AG04450 (cell line): Measurements from ENCODE around the gene OR10H3. TPM values are rescaled to one million over a fixed set of nuclear protein-coding genes. Genes with fewer than 3 reads are reported as not detected.

Experiments
- CTCF ChIA-PET: fragments of 300-600, 350-600 bp; formaldehyde crosslinking; extraction: SDS; loops from one replicate; lab custom pipeline; 2022; ENCODE audit warnings: antibody characterized with exemption, inconsistent platforms; lab: Charles Lee
- POLR2A ChIA-PET: fragments of 350-600 bp; formaldehyde crosslinking; extraction: SDS; loops from one replicate; lab custom pipeline; 2021; ENCODE audit warnings: antibody characterized with exemption, inconsistent platforms; lab: Yijun Ruan, JAX
- DNase-seq: peaks from one replicate; pipeline ENCODE4 v3.0.0-alpha.2; 2011; ENCODE audit warnings: low read depth, low spot score
- H3K27ac ChIP-seq: one replicate; pipeline ENCODE4 v1.5.1; 2012; ENCODE audit warnings: low read depth, low read length, control low read depth
- H3K27me3 ChIP-seq: one replicate; pipeline ENCODE4 v1.6.0; 2012; ENCODE audit warnings: low read length; ENCODE audit not compliant: control insufficient read depth, insufficient read depth
- H3K4me3 ChIP-seq: 2 replicates; pipeline ENCODE4 v1.5.1; 2011; ENCODE audit warnings: mild to moderate bottlenecking, low read depth, low read length, control low read depth
- H3K9me3 ChIP-seq: 2 replicates; pipeline ENCODE4 v1.5.1; 2012; ENCODE audit warnings: low read length; ENCODE audit not compliant: control insufficient read depth, insufficient read depth
- polyA plus RNA-seq: library from polyadenylated mRNA; depleted of rRNA; stranded (reverse); fragments of >200 nt; gene quantifications from 2 replicates; pipeline ENCODE4 v1.2.3, GENCODE V29; 2011
- TF ChIP-seq, protein P1 (sequence below): IDR thresholded peaks from 2 replicates; pipeline ENCODE4 v1.5.1; 2011; ENCODE audit warnings: low read depth, low read length, control low read depth, inconsistent platforms

OR10H3 gene
- polyA plus RNA-seq, 1 experiment: not detected

DNA sequence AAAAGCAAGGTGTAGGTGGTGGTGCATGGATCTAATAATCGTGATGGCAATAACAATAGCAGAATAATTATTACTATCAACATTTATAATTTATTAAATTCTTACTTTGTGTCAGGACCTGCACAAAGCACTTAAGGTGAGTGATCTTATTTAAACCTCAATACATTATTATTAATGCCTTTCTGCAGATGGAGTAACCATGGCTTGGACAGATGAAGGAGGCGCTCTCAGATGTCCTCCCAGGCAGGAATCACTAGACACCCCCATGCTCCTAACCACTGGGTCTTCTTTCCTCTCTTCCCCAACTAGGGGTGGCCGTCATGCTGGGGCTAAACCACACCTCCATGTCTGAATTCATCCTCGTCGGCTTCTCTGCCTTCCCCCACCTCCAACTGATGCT is 10.1 kb upstream of the OR10H3 start, which contains the start of gene OR10H2:
Gene OR10H2 (plus strand): TSS at position 301 of the 400 bp plus-strand sequence. CDS start 20 bp downstream, at position 321.
- ChIA-PET POLR2A (no interaction called here), CTCF (no interaction called here)
- no peak for DNase-seq

DNA sequence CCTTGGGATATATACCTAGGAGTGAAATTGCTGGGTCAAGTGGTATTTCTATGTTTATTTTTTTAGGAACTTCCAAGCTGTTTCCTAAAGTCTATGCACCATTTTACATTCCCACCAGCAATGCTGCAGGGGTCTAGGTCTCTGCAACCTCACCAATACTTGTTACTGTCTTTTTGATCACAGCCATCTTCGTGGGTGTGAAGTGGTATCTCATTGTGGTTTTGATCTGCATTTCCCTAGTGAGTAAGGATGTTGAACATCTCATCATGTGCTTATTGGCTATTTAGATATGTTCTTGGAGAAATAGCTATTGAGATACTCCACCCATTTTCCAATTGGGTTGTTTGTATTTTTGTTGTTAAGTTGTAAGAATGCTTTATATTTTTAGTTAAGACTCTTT is 7.2 kb upstream of the OR10H3 start:
- Histone ChIP-seq H3K9me3 (peaks cover 6% of the 10 kb centered on the region), H3K27me3 (no peaks in the 10 kb centered on the region), H3K27ac (no peak overlapping the region), H3K4me3 (no peak overlapping the region)
- ChIA-PET CTCF (no interaction called here), POLR2A (no interaction called here)
- TF ChIP-seq, protein P1, sequence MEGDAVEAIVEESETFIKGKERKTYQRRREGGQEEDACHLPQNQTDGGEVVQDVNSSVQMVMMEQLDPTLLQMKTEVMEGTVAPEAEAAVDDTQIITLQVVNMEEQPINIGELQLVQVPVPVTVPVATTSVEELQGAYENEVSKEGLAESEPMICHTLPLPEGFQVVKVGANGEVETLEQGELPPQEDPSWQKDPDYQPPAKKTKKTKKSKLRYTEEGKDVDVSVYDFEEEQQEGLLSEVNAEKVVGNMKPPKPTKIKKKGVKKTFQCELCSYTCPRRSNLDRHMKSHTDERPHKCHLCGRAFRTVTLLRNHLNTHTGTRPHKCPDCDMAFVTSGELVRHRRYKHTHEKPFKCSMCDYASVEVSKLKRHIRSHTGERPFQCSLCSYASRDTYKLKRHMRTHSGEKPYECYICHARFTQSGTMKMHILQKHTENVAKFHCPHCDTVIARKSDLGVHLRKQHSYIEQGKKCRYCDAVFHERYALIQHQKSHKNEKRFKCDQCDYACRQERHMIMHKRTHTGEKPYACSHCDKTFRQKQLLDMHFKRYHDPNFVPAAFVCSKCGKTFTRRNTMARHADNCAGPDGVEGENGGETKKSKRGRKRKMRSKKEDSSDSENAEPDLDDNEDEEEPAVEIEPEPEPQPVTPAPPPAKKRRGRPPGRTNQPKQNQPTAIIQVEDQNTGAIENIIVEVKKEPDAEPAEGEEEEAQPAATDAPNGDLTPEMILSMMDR: no peak
- DNase-seq: no peak

More for the DNA sequence above, 10.1 kb upstream of the OR10H3 start, which contains the start of gene OR10H2:
- H3K27me3 ChIP-seq: no peaks in the 10 kb centered on the region
- H3K4me3 ChIP-seq: no peak within 1 kb of the TSS
- no peak within 1 kb of the TSS for H3K27ac ChIP-seq
- TF ChIP-seq, protein P1: no peak
- peaks cover 13% of the 10 kb centered on the region for H3K9me3 ChIP-seq

DNA sequence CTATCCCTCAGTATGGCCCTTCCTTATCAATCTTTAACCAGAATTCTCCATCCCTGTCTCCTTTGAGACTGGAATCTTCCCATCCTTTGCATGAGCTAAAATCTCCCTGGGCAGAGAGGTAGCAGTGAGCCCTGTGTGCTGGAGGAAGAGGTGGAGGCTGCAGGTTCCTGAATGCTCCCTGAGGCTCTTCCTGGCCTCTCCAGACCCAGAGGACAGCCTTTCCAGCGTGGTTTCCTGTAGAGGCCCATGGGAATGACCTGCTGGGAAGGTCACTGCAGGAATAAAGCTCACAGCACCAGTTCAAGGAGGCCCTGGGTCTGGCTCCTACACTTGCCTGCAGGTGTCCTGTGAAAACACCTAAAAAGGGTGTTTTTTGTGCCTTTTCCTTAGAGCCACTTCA is 5.4 kb upstream of the OR10H3 start:
- no peak for DNase-seq
- Histone ChIP-seq H3K4me3 (no peak overlapping the region), H3K27ac (no peak overlapping the region), H3K9me3 (peaks cover 6% of the 10 kb centered on the region), H3K27me3 (no peaks in the 10 kb centered on the region)
- POLR2A ChIA-PET: no interaction called here
- CTCF ChIA-PET: no interaction called here
- TF ChIP-seq, protein P1: no peak

DNA sequence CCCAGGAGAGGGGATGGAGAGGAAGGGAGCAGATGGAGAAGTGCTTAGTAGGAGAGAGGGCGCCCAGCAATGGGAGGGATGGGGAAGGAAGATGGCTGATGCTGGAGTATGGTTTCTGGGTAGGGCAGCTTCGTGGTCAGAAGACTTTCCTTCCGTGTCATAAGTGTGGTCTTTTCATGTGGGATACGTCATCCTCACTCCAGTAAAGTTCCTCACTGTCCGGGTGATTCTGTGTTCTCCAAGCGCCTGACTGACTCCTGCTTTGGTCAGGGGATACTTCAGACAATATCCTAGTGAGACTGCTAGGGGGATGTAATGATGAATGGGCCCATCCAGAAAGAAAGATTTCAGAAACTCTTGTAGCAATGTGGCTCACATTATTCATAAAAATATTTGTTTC is 3.9 kb upstream of the OR10H3 start:
- ChIA-PET POLR2A (no interaction called here), CTCF (no interaction called here)
- TF ChIP-seq, protein P1: no peak
- no peak for DNase-seq
- no peaks in the 10 kb centered on the region for H3K27me3 ChIP-seq
- H3K9me3 ChIP-seq: peaks cover 2% of the 10 kb centered on the region; the same call in 1 of the 2 replicates
- no peak overlapping the region for H3K4me3 ChIP-seq
- no peak overlapping the region for H3K27ac ChIP-seq

DNA sequence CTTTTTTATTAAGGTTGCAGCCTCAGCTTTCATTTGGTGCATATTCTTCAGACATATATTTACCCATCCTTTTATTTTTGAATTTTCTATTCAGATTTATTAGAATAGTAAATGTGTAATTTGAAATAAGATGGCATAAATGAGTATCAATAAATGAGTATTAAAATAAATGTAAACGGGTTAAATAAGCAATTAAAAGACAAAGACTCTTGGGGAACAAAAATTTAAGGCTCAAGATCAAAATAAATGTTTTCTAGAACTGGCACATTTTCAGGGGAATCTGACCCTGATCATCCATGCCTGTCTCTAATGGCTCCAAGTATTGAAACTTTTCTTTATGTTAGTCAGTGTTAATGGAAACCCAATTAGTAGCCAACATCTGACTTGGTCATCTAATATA is 3.0 kb downstream of the OR10H3 start:
- no peak for DNase-seq
- H3K9me3 ChIP-seq: peaks cover 8% of the 10 kb centered on the region; the same call in 1 of the 2 replicates
- no peak overlapping the region for H3K27ac ChIP-seq
- POLR2A ChIA-PET: no interaction called here
- CTCF ChIA-PET: no interaction called here
- H3K27me3 ChIP-seq: no peaks in the 10 kb centered on the region
- no peak overlapping the region for H3K4me3 ChIP-seq
- TF ChIP-seq, protein P1: no peak
